LNCaP clone FGC (cell line): ENCODE results near the gene PADI1.

Source experiments
- DNase-seq: peaks from one replicate; pipeline ENCODE4 v3.0.0-alpha.2; 2011; ENCODE audit warnings: low read depth
- H3K4me3 ChIP-seq: 2 replicates; pipeline ENCODE4 v1.5.1; 2011; ENCODE audit warnings: mild to moderate bottlenecking, low read depth, low read length, control low read depth
- CTCF ChIP-seq: IDR thresholded peaks from 2 replicates; pipeline ENCODE4 v1.5.1; 2012; ENCODE audit warnings: mild to moderate bottlenecking; ENCODE audit not compliant: control insufficient read depth, insufficient read depth; ENCODE audit errors: extremely low read depth

Gene PADI1

GRCh38 chr1:17181781-17182464 is 23.0 kb upstream of the PADI1 start:
- H3K4me3 ChIP-seq: no peak overlapping the region

GRCh38 chr1:17183388-17184160 is 21.4 kb upstream of the PADI1 start:
- no peak overlapping the region for H3K4me3 ChIP-seq
- TF ChIP-seq CTCF: no peak
- no peak for DNase-seq

More at GRCh38 chr1:17181781-17182464, 23.0 kb upstream of the PADI1 start:
- DNase-seq: no peak
- TF ChIP-seq CTCF: no peak

- no peak for TF ChIP-seq CTCF
- no peak for DNase-seq
- no peak overlapping the region for H3K4me3 ChIP-seq
These were observed 20.7 kb upstream of the PADI1 start for GRCh38 chr1:17184161-17184665.

GRCh38 chr1:17184822-17185484 is 20.0 kb upstream of the PADI1 start:
- TF ChIP-seq CTCF: no peak
- no peak overlapping the region for H3K4me3 ChIP-seq
- no peak for DNase-seq

DNA sequence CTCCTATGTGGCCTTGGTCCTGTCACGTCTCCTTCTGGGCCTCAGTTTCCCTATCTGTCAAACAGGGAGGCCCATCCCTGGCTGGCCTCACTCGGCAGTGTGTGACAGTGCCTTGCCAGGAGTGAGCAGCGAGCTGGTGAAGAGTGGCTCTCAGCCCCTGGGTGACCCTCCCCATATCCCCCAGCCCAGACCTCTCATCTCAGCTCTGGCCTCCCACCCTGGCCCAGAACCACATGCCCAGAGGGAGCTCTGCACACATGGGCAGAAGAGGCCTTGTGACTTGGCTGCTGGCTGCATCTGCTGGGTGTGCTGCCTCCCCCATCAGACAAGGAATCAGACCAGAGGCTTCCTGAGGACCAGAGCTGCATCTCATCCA is 19.5 kb upstream of the PADI1 start:
- no peak overlapping the region for H3K4me3 ChIP-seq

GRCh38 chr1:17186216-17186909 is 18.6 kb upstream of the PADI1 start:
- DNase-seq: no peak
- H3K4me3 ChIP-seq: no peak overlapping the region
- TF ChIP-seq CTCF: no peak

More for the DNA sequence above, 19.5 kb upstream of the PADI1 start:
- no peak for DNase-seq
- no peak for TF ChIP-seq CTCF
